ENCODE measurements around the gene ABCA6. TPM values are rescaled to one million over a fixed set of nuclear protein-coding genes. Genes with fewer than 3 reads are reported as not detected.

Gene ABCA6
- total and polyA plus RNA-seq, 2 of the 13 experiments (the other 11 are each of a cell fraction or from before 2014, with no cell fraction given): 0.05 to 0.11 TPM

DNA sequence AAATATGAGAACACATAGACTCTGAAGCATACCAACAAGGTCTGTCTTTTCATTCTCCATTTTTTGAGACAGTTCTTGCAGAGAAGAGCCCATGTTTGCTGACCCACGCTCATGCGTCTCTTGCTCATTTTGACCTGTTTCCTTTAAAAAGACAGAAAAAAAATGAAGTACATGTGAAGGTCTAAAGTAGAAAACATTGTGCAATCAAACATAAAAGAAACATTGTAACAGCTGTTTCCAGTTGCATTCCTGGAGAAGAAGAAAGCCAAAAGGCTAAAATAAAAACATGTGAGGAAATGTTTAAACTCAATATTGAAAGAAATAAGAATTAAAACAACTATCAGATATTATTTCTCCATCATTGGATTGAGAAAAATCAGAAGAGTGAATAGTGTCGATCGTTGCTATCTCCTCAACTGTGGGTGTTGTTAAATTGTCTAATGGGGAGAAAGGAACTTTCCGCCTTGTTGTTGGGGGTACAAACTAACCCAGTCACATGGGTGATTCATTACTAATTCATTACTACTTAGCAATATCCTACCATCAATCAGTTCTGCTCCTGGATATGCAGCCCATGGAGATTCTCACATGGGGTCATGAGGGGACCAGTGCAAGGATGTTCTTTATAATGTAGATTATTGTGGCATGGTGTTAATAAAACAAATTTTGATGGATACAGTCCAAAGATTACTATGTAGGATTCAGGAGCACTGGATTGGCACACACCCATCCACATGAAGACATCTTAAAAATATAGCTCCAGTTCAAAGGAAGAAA lies 90.5 kb downstream of the ABCA6 start (continued):
- TF ChIP-seq ZFYVE20 (CRISPR knock-in tag; IDR thresholded peaks at IDR 0.05; ENCODE audit: borderline replicate concordance, low read depth) (no peak), MEF2D (CRISPR knock-in tag; IDR thresholded peaks at IDR 0.05) (0 out of 2 replicates have a peak, but pooled peaks have one; percentile 26), ARNT2 (CRISPR knock-in tag; IDR thresholded peaks at IDR 0.05; ENCODE audit: low read depth) (no peak), KMT2A (CRISPR knock-in tag; IDR thresholded peaks at IDR 0.05) (no peak), ZNF256 (CRISPR knock-in tag; conservative IDR thresholded peaks at IDR 0.05) (no peak), IKZF4 (CRISPR knock-in tag; IDR thresholded peaks at IDR 0.05; ENCODE audit: borderline replicate concordance, low read depth, not compliant biosample characterization) (no peak), ZNF496 (CRISPR knock-in tag; IDR thresholded peaks at IDR 0.05; ENCODE audit: insufficient replicate concordance) (no peak), ZFP62 (CRISPR knock-in tag; IDR thresholded peaks at IDR 0.05) (no peak), NFKBIZ (CRISPR knock-in tag; IDR thresholded peaks at IDR 0.05) (0 out of 2 replicates have a peak, but pooled peaks have one; percentile 64), CBX2 (IDR thresholded peaks at IDR 0.05; ENCODE audit: low read depth, low read length) (no peak), CBX2 (CRISPR knock-in tag; IDR thresholded peaks at IDR 0.05; ENCODE audit: low read depth) (no peak), MXD4 (CRISPR knock-in tag; IDR thresholded peaks at IDR 0.05) (no peak), HHEX (CRISPR knock-in tag; IDR thresholded peaks at IDR 0.05) (no peak), HOXA9 (CRISPR knock-in tag; IDR thresholded peaks at IDR 0.05; ENCODE audit: borderline replicate concordance) (no peak), NR2F1 (CRISPR knock-in tag; IDR thresholded peaks at IDR 0.05) (no peak), NFATC3 (CRISPR knock-in tag; IDR thresholded peaks at IDR 0.05) (no peak), POLR2AphosphoS2 (IDR thresholded peaks at IDR 0.05; ENCODE audit: low read depth, low read length) (no peak), ZNF232 (CRISPR knock-in tag; IDR thresholded peaks at IDR 0.05; ENCODE audit: borderline replicate concordance) (no peak)
- TF ChIP-seq, protein P1, sequence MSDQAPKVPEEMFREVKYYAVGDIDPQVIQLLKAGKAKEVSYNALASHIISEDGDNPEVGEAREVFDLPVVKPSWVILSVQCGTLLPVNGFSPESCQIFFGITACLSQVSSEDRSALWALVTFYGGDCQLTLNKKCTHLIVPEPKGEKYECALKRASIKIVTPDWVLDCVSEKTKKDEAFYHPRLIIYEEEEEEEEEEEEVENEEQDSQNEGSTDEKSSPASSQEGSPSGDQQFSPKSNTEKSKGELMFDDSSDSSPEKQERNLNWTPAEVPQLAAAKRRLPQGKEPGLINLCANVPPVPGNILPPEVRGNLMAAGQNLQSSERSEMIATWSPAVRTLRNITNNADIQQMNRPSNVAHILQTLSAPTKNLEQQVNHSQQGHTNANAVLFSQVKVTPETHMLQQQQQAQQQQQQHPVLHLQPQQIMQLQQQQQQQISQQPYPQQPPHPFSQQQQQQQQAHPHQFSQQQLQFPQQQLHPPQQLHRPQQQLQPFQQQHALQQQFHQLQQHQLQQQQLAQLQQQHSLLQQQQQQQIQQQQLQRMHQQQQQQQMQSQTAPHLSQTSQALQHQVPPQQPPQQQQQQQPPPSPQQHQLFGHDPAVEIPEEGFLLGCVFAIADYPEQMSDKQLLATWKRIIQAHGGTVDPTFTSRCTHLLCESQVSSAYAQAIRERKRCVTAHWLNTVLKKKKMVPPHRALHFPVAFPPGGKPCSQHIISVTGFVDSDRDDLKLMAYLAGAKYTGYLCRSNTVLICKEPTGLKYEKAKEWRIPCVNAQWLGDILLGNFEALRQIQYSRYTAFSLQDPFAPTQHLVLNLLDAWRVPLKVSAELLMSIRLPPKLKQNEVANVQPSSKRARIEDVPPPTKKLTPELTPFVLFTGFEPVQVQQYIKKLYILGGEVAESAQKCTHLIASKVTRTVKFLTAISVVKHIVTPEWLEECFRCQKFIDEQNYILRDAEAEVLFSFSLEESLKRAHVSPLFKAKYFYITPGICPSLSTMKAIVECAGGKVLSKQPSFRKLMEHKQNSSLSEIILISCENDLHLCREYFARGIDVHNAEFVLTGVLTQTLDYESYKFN (CRISPR knock-in tag; conservative IDR thresholded peaks at IDR 0.05): peak; percentile 77
- TF ChIP-seq, protein P2, sequence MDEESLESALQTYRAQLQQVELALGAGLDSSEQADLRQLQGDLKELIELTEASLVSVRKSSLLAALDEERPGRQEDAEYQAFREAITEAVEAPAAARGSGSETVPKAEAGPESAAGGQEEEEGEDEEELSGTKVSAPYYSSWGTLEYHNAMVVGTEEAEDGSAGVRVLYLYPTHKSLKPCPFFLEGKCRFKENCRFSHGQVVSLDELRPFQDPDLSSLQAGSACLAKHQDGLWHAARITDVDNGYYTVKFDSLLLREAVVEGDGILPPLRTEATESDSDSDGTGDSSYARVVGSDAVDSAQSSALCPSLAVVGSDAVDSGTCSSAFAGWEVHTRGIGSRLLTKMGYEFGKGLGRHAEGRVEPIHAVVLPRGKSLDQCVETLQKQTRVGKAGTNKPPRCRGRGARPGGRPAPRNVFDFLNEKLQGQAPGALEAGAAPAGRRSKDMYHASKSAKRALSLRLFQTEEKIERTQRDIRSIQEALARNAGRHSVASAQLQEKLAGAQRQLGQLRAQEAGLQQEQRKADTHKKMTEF (CRISPR knock-in tag; IDR thresholded peaks at IDR 0.05): peak; percentile 83
- TF ChIP-seq, protein P3, sequence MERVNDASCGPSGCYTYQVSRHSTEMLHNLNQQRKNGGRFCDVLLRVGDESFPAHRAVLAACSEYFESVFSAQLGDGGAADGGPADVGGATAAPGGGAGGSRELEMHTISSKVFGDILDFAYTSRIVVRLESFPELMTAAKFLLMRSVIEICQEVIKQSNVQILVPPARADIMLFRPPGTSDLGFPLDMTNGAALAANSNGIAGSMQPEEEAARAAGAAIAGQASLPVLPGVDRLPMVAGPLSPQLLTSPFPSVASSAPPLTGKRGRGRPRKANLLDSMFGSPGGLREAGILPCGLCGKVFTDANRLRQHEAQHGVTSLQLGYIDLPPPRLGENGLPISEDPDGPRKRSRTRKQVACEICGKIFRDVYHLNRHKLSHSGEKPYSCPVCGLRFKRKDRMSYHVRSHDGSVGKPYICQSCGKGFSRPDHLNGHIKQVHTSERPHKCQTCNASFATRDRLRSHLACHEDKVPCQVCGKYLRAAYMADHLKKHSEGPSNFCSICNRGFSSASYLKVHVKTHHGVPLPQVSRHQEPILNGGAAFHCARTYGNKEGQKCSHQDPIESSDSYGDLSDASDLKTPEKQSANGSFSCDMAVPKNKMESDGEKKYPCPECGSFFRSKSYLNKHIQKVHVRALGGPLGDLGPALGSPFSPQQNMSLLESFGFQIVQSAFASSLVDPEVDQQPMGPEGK (CRISPR knock-in tag; IDR thresholded peaks at IDR 0.05): no peak
- TF ChIP-seq, protein P4, sequence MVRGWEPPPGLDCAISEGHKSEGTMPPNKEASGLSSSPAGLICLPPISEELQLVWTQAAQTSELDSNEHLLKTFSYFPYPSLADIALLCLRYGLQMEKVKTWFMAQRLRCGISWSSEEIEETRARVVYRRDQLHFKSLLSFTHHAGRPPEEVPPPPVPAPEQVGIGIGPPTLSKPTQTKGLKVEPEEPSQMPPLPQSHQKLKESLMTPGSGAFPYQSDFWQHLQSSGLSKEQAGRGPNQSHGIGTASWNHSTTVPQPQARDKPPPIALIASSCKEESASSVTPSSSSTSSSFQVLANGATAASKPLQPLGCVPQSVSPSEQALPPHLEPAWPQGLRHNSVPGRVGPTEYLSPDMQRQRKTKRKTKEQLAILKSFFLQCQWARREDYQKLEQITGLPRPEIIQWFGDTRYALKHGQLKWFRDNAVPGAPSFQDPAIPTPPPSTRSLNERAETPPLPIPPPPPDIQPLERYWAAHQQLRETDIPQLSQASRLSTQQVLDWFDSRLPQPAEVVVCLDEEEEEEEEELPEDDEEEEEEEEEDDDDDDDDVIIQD (CRISPR knock-in tag; IDR thresholded peaks at IDR 0.05; ENCODE audit: low read depth): peak; percentile 98

Data from HepG2 (cell line).